Endothelial cell of umbilical vein (primary cell): ENCODE measurements around the gene VASN. TPM values are rescaled to one million over a fixed set of nuclear protein-coding genes. Genes with fewer than 3 reads are reported as not detected.
A peak's percentile ranks its signal among the peaks of the same experiment; 100 is the strongest.

Source experiments
- BruUV-seq: library from RNA; stranded (reverse); fragments of 400-500 nt; replicated peaks from 2 replicates; lab custom pipeline; 2021; lab: Mats Ljungman, UMichigan
- CTCF ChIA-PET: fragments of 300-600, 350-600 bp; sonication (Branson Sonifier 250); formaldehyde crosslinking; loops from one replicate; lab custom pipeline; 2021; ENCODE audit warnings: antibody characterized with exemption, inconsistent platforms; lab: Charles Lee
- POLR2A ChIA-PET: fragments of 300-600, 350-600 bp; sonication (Branson Sonifier 250); formaldehyde crosslinking; loops from one replicate; lab custom pipeline; 2021; ENCODE audit warnings: antibody characterized with exemption, inconsistent platforms; lab: Charles Lee
- DNase-seq: peaks from one replicate; pipeline ENCODE4 v3.0.0-alpha.2; 2011; ENCODE audit warnings: low read depth, low spot score
- FAIRE-seq: peaks from 2 replicates; lab custom pipeline; 2011; peaks lifted over from hg19 to GRCh38; lab: Jason Lieb, UNC
- H2AFZ ChIP-seq: 2 replicates; pipeline ENCODE4 v1.6.0; 2012; ENCODE audit warnings: low read depth, low read length, control low read depth, inconsistent platforms
- H3K27ac ChIP-seq: 2 replicates; pipeline ENCODE4 v1.5.1; 2011; ENCODE audit warnings: low read depth, mild to moderate bottlenecking, control low read depth, low read length, moderate library complexity; ENCODE audit not compliant: insufficient read depth
- H3K27me3 ChIP-seq, 2 experiments: 2 replicates each; pipeline versions ENCODE4 v1.6.0 to v1.6.1; 2011; ENCODE audit warnings: low read length in 2 of 2, mixed read lengths in 1 of 2; ENCODE audit not compliant: control insufficient read depth in 2 of 2, insufficient read depth in 2 of 2
- H3K36me3 ChIP-seq, 2 experiments: 2 replicates in 1 of 2; 3 replicates in 1 of 2; pipeline ENCODE4 v1.5.1; 2011; ENCODE audit warnings: low read length in 2 of 2, mild to moderate bottlenecking in 1 of 2, moderate library complexity in 1 of 2; ENCODE audit not compliant: control insufficient read depth in 2 of 2, insufficient read depth in 2 of 2; ENCODE audit errors: extremely low read depth in 1 of 2
- H3K4me1 ChIP-seq: 3 replicates; pipeline ENCODE4 v1.5.1; 2011; ENCODE audit warnings: mild to moderate bottlenecking, low read length; ENCODE audit not compliant: control insufficient read depth, insufficient read depth; ENCODE audit errors: extremely low read depth
- H3K4me2 ChIP-seq: 2 replicates; pipeline ENCODE4 v1.6.1; 2011; ENCODE audit warnings: low read length, control low read depth, mixed read lengths; ENCODE audit not compliant: insufficient read depth
- H3K4me3 ChIP-seq, 3 experiments: fragments of 200-600 bp in 1 of 3; sonication (generic), shearing (Covaris generic) in 1 of 3; replicated peaks in 1 of 3; 2 replicates each; pipeline ENCODE4 v1.5.1; 2011 to 2016; ENCODE audit warnings: control low read depth in 3 of 3, low read length in 3 of 3, mild to moderate bottlenecking in 2 of 3, inconsistent platforms in 1 of 3, low read depth in 1 of 3, moderate library complexity in 1 of 3; ENCODE audit not compliant: insufficient read depth in 1 of 3
- H3K79me2 ChIP-seq: 2 replicates; pipeline ENCODE4 v1.6.0; 2012; ENCODE audit warnings: low read length, inconsistent platforms; ENCODE audit not compliant: control insufficient read depth, insufficient read depth
- H3K9ac ChIP-seq: replicated peaks from 2 replicates; pipeline ENCODE3; 2011; ENCODE audit warnings: low read length, control low read depth; ENCODE audit not compliant: insufficient read depth; ENCODE audit errors: extremely low read depth
- H3K9me1 ChIP-seq: replicated peaks from 3 replicates; pipeline ENCODE4 v1.6.0; 2011; ENCODE audit warnings: mild to moderate bottlenecking, low read length; ENCODE audit not compliant: control insufficient read depth, insufficient read depth; ENCODE audit errors: extremely low read depth
- H3K9me3 ChIP-seq: replicated peaks from 2 replicates; pipeline ENCODE4 v1.5.1; 2012; ENCODE audit warnings: low read length, inconsistent platforms; ENCODE audit not compliant: control insufficient read depth, insufficient read depth
- H4K20me1 ChIP-seq: replicated peaks from 2 replicates; pipeline ENCODE3; 2011; ENCODE audit warnings: mild to moderate bottlenecking, low read length; ENCODE audit not compliant: control insufficient read depth, insufficient read depth; ENCODE audit errors: extremely low read depth
- EZH2 ChIP-seq: IDR thresholded peaks from 2 replicates; pipeline ENCODE4 v1.6.1; 2012; ENCODE audit warnings: borderline replicate concordance, low read depth, mild to moderate bottlenecking, moderate library complexity, low read length, inconsistent platforms; ENCODE audit not compliant: severe bottlenecking
- FOS ChIP-seq: IDR thresholded peaks from 2 replicates; pipeline ENCODE4 v1.6.1; 2011; ENCODE audit warnings: mild to moderate bottlenecking, low read length, moderate library complexity, borderline replicate concordance; ENCODE audit not compliant: insufficient read depth
- GATA2 ChIP-seq: IDR thresholded peaks from 2 replicates; pipeline ENCODE4 v1.7.0; 2011; ENCODE audit warnings: low read depth, mild to moderate bottlenecking, moderate library complexity, mixed read lengths, low read length; ENCODE audit not compliant: insufficient read length, insufficient read depth
- JUN ChIP-seq: IDR thresholded peaks from 2 replicates; pipeline ENCODE4 v1.6.1; 2011; ENCODE audit warnings: borderline replicate concordance, low read depth; ENCODE audit not compliant: insufficient read length, insufficient read depth
- MAX ChIP-seq: IDR thresholded peaks from 2 replicates; pipeline ENCODE4 v1.6.1; 2011; ENCODE audit not compliant: insufficient read depth, insufficient read length
- MYC ChIP-seq: IDR thresholded peaks from one replicate; pipeline ENCODE4 v1.6.1; 2011; ENCODE audit warnings: mild to moderate bottlenecking, low read depth, low read length
- POLR2A ChIP-seq: IDR thresholded peaks from 2 replicates; pipeline ENCODE4 v1.6.1; 2012; ENCODE audit warnings: low read depth, mild to moderate bottlenecking, control low read depth, low read length
- POLR2AphosphoS5 ChIP-seq: IDR thresholded peaks from 2 replicates; pipeline ENCODE4 v1.6.1; 2012; ENCODE audit warnings: low read depth, mild to moderate bottlenecking, control low read depth, low read length, moderate library complexity; ENCODE audit not compliant: insufficient read depth
- dilution Hi-C: fragments of 300-500 bp; cut with MboI; formaldehyde crosslinking; loops from one replicate; pipeline ENCODE4 v1.15.0; 2019; ENCODE audit warnings: low sequenced_read_pairs; ENCODE audit not compliant: extremely low pct_ligation_motif_present
- intact Hi-C: fragments of 100-400 bp; cut with micrococcal nuclease; formaldehyde crosslinking; loops from one replicate; pipeline ENCODE4 v1.10.0; 2022
- polyA plus RNA-seq, 4 experiments: library from polyadenylated mRNA; depleted of rRNA in 3 of 4; stranded (reverse) in 3 of 4; unstranded in 1 of 4; fragments of >200 nt; gene quantifications; 2 replicates each; pipeline versions ENCODE4 v1.2.1 to v1.2.3, GENCODE V29; 2011 to 2012; ENCODE audit warnings: missing spikeins in 1 of 4
- total RNA-seq: library from RNA; stranded (reverse); gene quantifications from 2 replicates; pipeline ENCODE4 v1.2.3, GENCODE V29; 2021
- TF ChIP-seq, protein P1 (sequence below), 2 donors: IDR thresholded peaks; 1 replicate in 1 of 2; 2 replicates in 1 of 2; pipeline ENCODE4 v1.5.1; 2011; ENCODE audit warnings: low read length in 2 of 2, mild to moderate bottlenecking in 2 of 2, moderate library complexity in 2 of 2, control low read depth in 1 of 2, inconsistent platforms in 1 of 2, low read depth in 1 of 2; ENCODE audit not compliant: insufficient read depth in 1 of 2; ENCODE audit errors: extremely low read depth in 1 of 2

VASN gene
- total and polyA plus RNA-seq, 2 donors (not counting 3 experiments of a cell fraction or from before 2014, with no cell fraction given), result 0.41 to 0.42 TPM

DNA sequence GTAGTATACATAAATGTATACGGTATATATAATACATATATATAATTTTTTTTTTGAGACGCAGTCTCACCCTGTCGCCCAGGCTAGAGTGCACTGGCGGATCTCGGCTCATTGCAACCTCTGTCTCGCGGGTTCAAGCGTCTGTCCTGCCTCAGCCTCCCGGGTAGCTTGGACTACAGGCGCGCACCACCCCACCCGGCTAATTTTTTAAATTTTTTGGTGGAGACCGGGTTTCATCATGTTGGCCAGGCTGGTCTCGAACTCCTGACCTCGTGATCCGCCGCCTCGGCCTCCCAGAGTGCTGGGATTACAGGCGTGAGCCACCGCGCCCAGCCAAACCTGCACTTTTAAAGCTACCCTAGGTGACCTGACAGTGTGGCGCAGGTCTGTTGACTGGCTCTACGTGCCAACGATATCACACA, 21.3 kb upstream of the VASN start:
- no peaks in the 10 kb centered on the region for H3K9me3 ChIP-seq
- H3K79me2 ChIP-seq, result peaks cover 36% of the 10 kb centered on the region
- peaks cover 7% of the 10 kb centered on the region for H3K4me1 ChIP-seq
- dilution Hi-C loops, result no loop called here
- peak overlapping the region; percentile 1 for H2AFZ ChIP-seq
- CTCF ChIA-PET, result interaction anchor here (1.0 to 3.2 kb wide), 11 partner anchors 9 to 150 kb away, joined by 3 to 42 read pairs (median 5); partner anchors contain the start of gene CORO7
- H3K27ac ChIP-seq, result no peak overlapping the region
- intact Hi-C loops, result no loop called here
- TF ChIP-seq GATA2, result no peak
- no peak for TF ChIP-seq POLR2A
- no peak for TF ChIP-seq POLR2AphosphoS5
- TF ChIP-seq JUN, result no peak
- TF ChIP-seq EZH2, result no peak
- TF ChIP-seq, protein P1, sequence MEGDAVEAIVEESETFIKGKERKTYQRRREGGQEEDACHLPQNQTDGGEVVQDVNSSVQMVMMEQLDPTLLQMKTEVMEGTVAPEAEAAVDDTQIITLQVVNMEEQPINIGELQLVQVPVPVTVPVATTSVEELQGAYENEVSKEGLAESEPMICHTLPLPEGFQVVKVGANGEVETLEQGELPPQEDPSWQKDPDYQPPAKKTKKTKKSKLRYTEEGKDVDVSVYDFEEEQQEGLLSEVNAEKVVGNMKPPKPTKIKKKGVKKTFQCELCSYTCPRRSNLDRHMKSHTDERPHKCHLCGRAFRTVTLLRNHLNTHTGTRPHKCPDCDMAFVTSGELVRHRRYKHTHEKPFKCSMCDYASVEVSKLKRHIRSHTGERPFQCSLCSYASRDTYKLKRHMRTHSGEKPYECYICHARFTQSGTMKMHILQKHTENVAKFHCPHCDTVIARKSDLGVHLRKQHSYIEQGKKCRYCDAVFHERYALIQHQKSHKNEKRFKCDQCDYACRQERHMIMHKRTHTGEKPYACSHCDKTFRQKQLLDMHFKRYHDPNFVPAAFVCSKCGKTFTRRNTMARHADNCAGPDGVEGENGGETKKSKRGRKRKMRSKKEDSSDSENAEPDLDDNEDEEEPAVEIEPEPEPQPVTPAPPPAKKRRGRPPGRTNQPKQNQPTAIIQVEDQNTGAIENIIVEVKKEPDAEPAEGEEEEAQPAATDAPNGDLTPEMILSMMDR (IDR thresholded peaks at IDR 0.05; ENCODE audit: extremely low read depth in 1 of 2, insufficient read depth in 1 of 2, low read depth in 1 of 2, low read length in 2 of 2), result no peak
- TF ChIP-seq MAX, result no peak
- no peak for TF ChIP-seq MYC
- no peak for TF ChIP-seq FOS
- POLR2A ChIA-PET, result no interaction called here
- no peaks in the 10 kb centered on the region for H3K27me3 ChIP-seq
- peaks cover 0 to 3% of the 10 kb centered on the region in 2 experiments for H3K36me3 ChIP-seq
- no peak for DNase-seq
- H3K4me2 ChIP-seq, result peak overlapping the region; percentile 3
- BruUV-seq, result no TSS peak
- peak; percentile 64 for FAIRE-seq
- no peaks in the 10 kb centered on the region for H4K20me1 ChIP-seq
- peak overlapping the region; percentile 46 for H3K9ac ChIP-seq
- H3K9me1 ChIP-seq, result no peaks in the 10 kb centered on the region
- peak overlapping the region; percentile 1 to 81 (median 47) for H3K4me3 ChIP-seq
